B cell (primary cell): Measurements from ENCODE around the gene ANKAR. TPM values are rescaled to one million over a fixed set of nuclear protein-coding genes. Genes with fewer than 3 reads are reported as not detected.

Experiments
- ATAC-seq: fragments of 200-7000 bp; cut with Tn5 transposase; one replicate; pipeline ENCODE4 v1.10.0; 2021; ENCODE audit warnings: low read depth, mild to moderate bottlenecking, moderate number of reproducible peaks, moderate library complexity
- CTCF ChIA-PET: fragments of 350-600 bp; sonication (Branson Sonifier 250); formaldehyde crosslinking; loops from one replicate; lab custom pipeline; 2021; ENCODE audit warnings: antibody characterized with exemption, inconsistent platforms; lab: Charles Lee
- POLR2A ChIA-PET: fragments of 350-600 bp; sonication (Branson Sonifier 250); formaldehyde crosslinking; loops from one replicate; lab custom pipeline; 2021; ENCODE audit warnings: antibody characterized with exemption; lab: Charles Lee
- DNase-seq: peaks from one replicate; pipeline ENCODE4 v3.0.0; 2013
- H2AFZ ChIP-seq: 2 replicates; pipeline ENCODE4 v1.6.1; 2012; ENCODE audit warnings: mild to moderate bottlenecking, low read depth, low read length; ENCODE audit not compliant: insufficient read depth, poor library complexity, severe bottlenecking
- H3K27ac ChIP-seq, 2 donors: 1 replicate in 1 of 2; 2 replicates in 1 of 2; pipeline ENCODE4 v1.5.1; 2012 to 2013; ENCODE audit warnings: low read length in 2 of 2, mild to moderate bottlenecking in 2 of 2, moderate library complexity in 1 of 2
- H3K27me3 ChIP-seq, 4 experiments: fragments of 200-600 bp in 1 of 4; sonication (generic) in 1 of 4; replicated peaks in 1 of 4; 1 replicate in 2 of 4; 2 replicates in 2 of 4; pipeline versions ENCODE4 v1.6.1 to v1.7.0; 2013 to 2016; ENCODE audit warnings: low read length in 3 of 4, mild to moderate bottlenecking in 2 of 4, mixed read lengths in 1 of 4, moderate library complexity in 1 of 4; ENCODE audit not compliant: insufficient read depth in 4 of 4, control insufficient read depth in 3 of 4; ENCODE audit errors: control extremely low read depth in 1 of 4
- H3K36me3 ChIP-seq, 2 experiments: replicated peaks in 1 of 2; 1 replicate in 1 of 2; 2 replicates in 1 of 2; pipeline versions ENCODE4 v1.6.1 to v1.7.1; 2013; ENCODE audit warnings: low read length in 1 of 2; ENCODE audit not compliant: insufficient read depth in 2 of 2, control insufficient read depth in 1 of 2; ENCODE audit errors: control extremely low read depth in 1 of 2, extremely low read depth in 1 of 2
- H3K4me1 ChIP-seq, 2 donors: fragments of 200-600 bp in 1 of 2; sonication (generic) in 1 of 2; 1 replicate in 1 of 2; 2 replicates in 1 of 2; pipeline versions ENCODE4 v1.5.1 to v1.6.1; 2013 to 2017; ENCODE audit warnings: low read length in 2 of 2; ENCODE audit not compliant: control insufficient read depth in 2 of 2, insufficient read depth in 2 of 2
- H3K4me2 ChIP-seq: replicated peaks from 2 replicates; pipeline ENCODE3; 2012; ENCODE audit warnings: mild to moderate bottlenecking, low read depth, low read length; ENCODE audit not compliant: poor library complexity, severe bottlenecking
- H3K4me3 ChIP-seq, 5 experiments: fragments of 200-600 bp in 1 of 5; sonication (generic) in 1 of 5; 1 replicate in 3 of 5; 2 replicates in 2 of 5; pipeline versions ENCODE4 v1.5.1 to v1.7.0; 2011 to 2016; ENCODE audit warnings: low read length in 4 of 5, mild to moderate bottlenecking in 4 of 5, low read depth in 2 of 5, control low read depth in 1 of 5, moderate library complexity in 1 of 5; ENCODE audit not compliant: insufficient read depth in 1 of 5; ENCODE audit errors: control extremely low read depth in 1 of 5, extremely low read depth in 1 of 5
- H3K79me2 ChIP-seq: fragments of 200-600 bp; sonication (generic); one replicate; pipeline ENCODE4 v1.6.0; 2016; ENCODE audit warnings: low read length; ENCODE audit not compliant: control insufficient read depth, insufficient read depth
- H3K9ac ChIP-seq: fragments of 200-600 bp; sonication (generic); 2 replicates; pipeline ENCODE4 v1.6.1; 2017; ENCODE audit warnings: mild to moderate bottlenecking, low read length, moderate library complexity
- H3K9me3 ChIP-seq, 3 donors: one replicate each; pipeline versions ENCODE4 v1.6.1 to v1.7.1; 2013; ENCODE audit warnings: low read length in 2 of 3; ENCODE audit not compliant: control insufficient read depth in 2 of 3, insufficient read depth in 1 of 3; ENCODE audit errors: control extremely low read depth in 1 of 3
- H4K20me1 ChIP-seq: 2 replicates; pipeline ENCODE4 v1.6.0; 2012; ENCODE audit warnings: mild to moderate bottlenecking, low read length; ENCODE audit not compliant: insufficient read depth, control insufficient read depth, poor library complexity, severe bottlenecking
- H3K27ac Mint-ChIP-seq: one replicate; pipeline ENCODE4 v1.8.0; 2021; ENCODE audit warnings: mixed read lengths
- H3K27me3 Mint-ChIP-seq: one replicate; pipeline ENCODE4 v1.8.0; 2021; ENCODE audit warnings: mixed read lengths
- H3K4me1 Mint-ChIP-seq: one replicate; pipeline ENCODE4 v1.8.0; 2021; ENCODE audit warnings: mixed read lengths
- H3K4me3 Mint-ChIP-seq: one replicate; pipeline ENCODE4 v1.8.0; 2021; ENCODE audit warnings: mixed read lengths
- H3K9me3 Mint-ChIP-seq: one replicate; pipeline ENCODE4 v1.8.0; 2022; ENCODE audit warnings: mixed read lengths; ENCODE audit not compliant: insufficient read depth
- CTCF ChIP-seq: fragments of 200-600 bp; IDR thresholded peaks from one replicate; pipeline ENCODE4 v1.8.0; 2022; ENCODE audit warnings: antibody characterized with exemption, mild to moderate bottlenecking
- EZH2 ChIP-seq: IDR thresholded peaks from 2 replicates; pipeline ENCODE4 v1.6.1; 2012; ENCODE audit warnings: borderline replicate concordance, low read depth, mild to moderate bottlenecking, moderate library complexity, low read length; ENCODE audit not compliant: insufficient read depth, poor library complexity, severe bottlenecking
- WGBS: methylation state at CpG from one replicate; pipeline ENCODE4 v1.1.5; 2013; ENCODE audit warnings: missing lambda C conversion rate; ENCODE audit not compliant: insufficient coverage; 5-methylcytosine and 5-hydroxymethylcytosine counted together
- intact Hi-C: fragments of 100-400 bp; cut with micrococcal nuclease; formaldehyde crosslinking; loops from one replicate; pipeline ENCODE4 v1.10.0; 2022
- polyA plus RNA-seq: library from polyadenylated mRNA; depleted of rRNA; stranded (reverse); fragments of >200 nt; gene quantifications from 2 replicates; pipeline ENCODE4 v1.2.3, GENCODE V29; 2012
- total RNA-seq, 2 donors: library from RNA; stranded (reverse); fragments of 120-200 nt in 1 of 2; gene quantifications; 1 replicate in 1 of 2; 2 replicates in 1 of 2; pipeline versions ENCODE4 v1.2.3 to v1.2.4, GENCODE V29; 2013 to 2022

Gene ANKAR
- total and polyA plus RNA-seq, 2 donors (not counting 1 experiment from before 2014, with no cell fraction given), result 11.2 to 24.8 TPM

GRCh38 chr2:189628817-189629530 is 45.5 kb upstream of the ANKAR start:
- H3K9me3 ChIP-seq, result no peaks in the 10 kb centered on the region
- Mint-ChIP-seq H3K9me3 (no peaks in the 10 kb centered on the region), H3K4me1 (no peaks in the 10 kb centered on the region), H3K27ac (no peak overlapping the region), H3K27me3 (peaks cover 18% of the 10 kb centered on the region), H3K4me3 (no peak overlapping the region)
- H3K4me1 ChIP-seq, result no peaks in the 10 kb centered on the region
- no peak overlapping the region for H3K4me3 ChIP-seq
- no peak for ATAC-seq
- ChIA-PET CTCF (interaction anchor here (0.7 to 1.1 kb wide), 3 partner anchors 9 to 170 kb away, joined by 3 read pairs; no protein-coding TSS in a partner anchor), POLR2A (no interaction called here)
- no peak overlapping the region for H2AFZ ChIP-seq
- TF ChIP-seq CTCF (no peak), EZH2 (no peak)
- intact Hi-C loops, result no loop called here
- H3K79me2 ChIP-seq, result no peaks in the 10 kb centered on the region
- H3K27me3 ChIP-seq, result no peaks in the 10 kb centered on the region
- no peak overlapping the region for H3K9ac ChIP-seq
- no peaks in the 10 kb centered on the region for H3K36me3 ChIP-seq
- 97% methylated on average over 8 of the region's 9 CpGs for WGBS
- H3K4me2 ChIP-seq, result no peak overlapping the region
- DNase-seq, result no peak
- H3K27ac ChIP-seq, result no peak overlapping the region
- no peaks in the 10 kb centered on the region for H4K20me1 ChIP-seq
